Cardiac ventricle fibroblast (primary cell): ENCODE data around the gene OR4D1. TPM values are rescaled to one million over a fixed set of nuclear protein-coding genes. Genes with fewer than 3 reads are reported as not detected.

ENCODE experiments used
- total RNA-seq: library from RNA; depleted of rRNA; stranded (reverse); fragments of >200 nt; gene quantifications from 2 replicates; pipeline ENCODE4 v1.2.3, GENCODE V29; 2015

The OR4D1 gene
- not detected in 2 replicates for total RNA-seq

DNA sequence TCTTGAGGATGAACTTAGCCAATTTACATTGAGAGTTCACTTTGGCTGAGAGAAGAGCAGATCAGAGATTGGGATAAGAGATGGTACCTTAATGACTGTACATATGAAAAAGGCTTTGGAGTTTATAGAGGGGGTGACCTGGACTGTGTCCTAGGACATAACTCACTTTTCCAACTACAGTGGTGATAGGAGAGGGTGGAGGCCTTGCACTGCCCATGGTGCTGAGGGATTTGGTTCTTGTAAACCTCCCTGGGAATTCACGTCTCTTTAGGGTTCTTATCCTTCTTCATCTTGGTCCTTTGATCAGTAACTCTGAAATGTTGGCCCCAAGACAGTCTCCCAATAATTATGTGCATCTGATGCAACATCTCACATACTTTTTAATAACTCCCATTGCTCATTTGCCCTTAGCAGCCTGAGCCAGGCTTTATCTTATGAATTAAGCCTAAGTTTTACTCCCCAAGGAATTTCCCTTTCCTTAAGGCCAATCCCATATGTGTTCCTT is at the start of gene OR4D1:
TSS of gene OR4D1 (plus strand) at position 455 of the 505 bp plus-strand sequence. CDS start 6,770 bp downstream, outside the sequence.

DNA sequence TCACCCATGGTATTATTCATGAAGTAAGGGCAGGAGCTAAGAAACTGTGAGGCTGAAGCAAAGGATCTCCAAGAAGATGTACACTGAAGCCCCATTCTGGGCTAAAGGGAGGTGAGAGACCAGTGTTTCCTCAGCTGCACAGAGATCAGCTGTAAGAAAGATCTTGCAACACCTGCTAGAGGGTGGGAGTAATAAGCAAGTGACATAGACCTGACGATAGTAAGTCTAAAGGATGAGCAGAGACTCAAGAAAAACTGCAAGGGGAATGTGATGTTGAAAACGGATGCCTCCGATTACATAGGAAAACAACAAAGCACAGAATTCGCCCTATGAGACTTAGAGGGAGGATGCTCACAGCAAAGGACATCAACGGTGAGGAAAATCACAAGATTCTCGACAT is 18.5 kb downstream of the OR4D1 start, which contains the start of gene OR4D2:
TSS of gene OR4D2 (plus strand) at position 301 of the 400 bp plus-strand sequence. CDS start 2,674 bp downstream, outside the sequence.

DNA sequence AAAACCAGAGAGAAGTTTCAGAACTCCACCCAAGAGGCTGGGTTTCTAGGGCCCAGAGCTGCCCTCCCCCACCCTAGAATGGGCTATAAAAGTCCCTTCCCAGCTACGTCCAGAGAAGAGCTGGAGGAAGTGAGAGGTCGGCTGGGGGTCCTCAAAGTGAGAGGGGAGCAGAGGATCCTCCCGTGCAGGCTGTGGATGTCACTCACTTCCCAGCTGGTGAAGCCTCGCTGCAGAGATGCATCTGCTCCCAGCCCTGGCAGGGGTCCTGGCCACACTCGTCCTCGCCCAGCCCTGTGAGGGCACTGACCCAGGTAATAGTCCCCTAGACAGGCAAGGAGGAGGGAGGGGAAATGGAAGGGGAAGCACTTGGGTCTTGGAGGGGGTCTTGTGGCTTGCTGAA is 44.4 kb downstream of the OR4D1 start, which contains the start of gene EPX:
TSS of gene EPX (plus strand) at position 115 of the 400 bp plus-strand sequence. CDS start at position 236, 121 bp downstream.

Other genes with a start within 250 kb of the OR4D1 start
- gene CUEDC1, start 193.0 kb upstream of the OR4D1 start, total RNA-seq = 21.2 and 21.6 TPM in 2 replicates
- 18.1 and 29.1 TPM in 2 replicates for gene VEZF1, start 160.1 kb upstream of the OR4D1 start, total RNA-seq
- gene SRSF1, start 141.1 kb upstream of the OR4D1 start, total RNA-seq = 98.4 and 117 TPM in 2 replicates
- gene DYNLL2, start 65.0 kb upstream of the OR4D1 start, total RNA-seq = 9.4 and 13.1 TPM in 2 replicates
- not detected in 2 replicates for gene OR4D2, start 18.6 kb downstream of the OR4D1 start, total RNA-seq
- gene EPX, start 44.3 kb downstream of the OR4D1 start, total RNA-seq = not detected in 2 replicates
- gene MKS1, start 70.9 kb downstream of the OR4D1 start, total RNA-seq = 7.9 and 8.3 TPM in 2 replicates
- not detected in 2 replicates for gene LPO, start 90.2 kb downstream of the OR4D1 start, total RNA-seq
- 0.06 TPM in 1 of 2 replicates, not detected in the other for gene MPO, start 132.6 kb downstream of the OR4D1 start, total RNA-seq
- gene TSPOAP1, start 180.4 kb downstream of the OR4D1 start, total RNA-seq = 0.05 and 0.12 TPM in 2 replicates
- 35.4 and 47.3 TPM in 2 replicates for gene SUPT4H1, start 203.8 kb downstream of the OR4D1 start, total RNA-seq